Inflammatory macrophage treated with lipopolysaccharide for 4 hours (primary cell): ENCODE results near the gene PKNOX2.
A peak's percentile ranks its signal among the peaks of the same experiment; 100 is the strongest.

Source experiments
- DNase-seq: peaks from one replicate; pipeline ENCODE4 v3.0.0-alpha.2; 2020

Gene PKNOX2

GRCh38 chr11:125390946-125391345 lies 226.4 kb downstream of the PKNOX2 start:
- no peak for DNase-seq

GRCh38 chr11:125393331-125393730 lies 228.8 kb downstream of the PKNOX2 start:
- no peak for DNase-seq

DNA sequence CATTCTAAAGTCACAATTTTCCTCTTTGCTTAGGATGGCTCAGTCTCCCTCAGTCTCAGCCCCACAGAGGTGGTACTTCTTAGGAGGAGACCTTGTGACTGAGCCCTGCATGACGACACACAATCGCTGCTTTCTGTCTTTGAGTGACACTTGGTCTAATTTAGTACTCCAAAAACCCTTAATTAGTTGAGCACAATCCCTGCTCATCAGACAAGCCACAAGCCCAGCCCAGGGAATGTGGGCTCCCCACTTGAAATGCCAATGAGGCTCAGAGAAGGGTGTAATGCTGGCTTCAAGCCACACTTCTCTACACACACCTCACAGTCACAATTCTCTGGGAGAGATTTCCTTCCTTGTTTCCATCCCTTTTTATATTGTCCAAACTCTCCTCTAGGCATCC lies 229.7 kb downstream of the PKNOX2 start:
- no peak for DNase-seq

DNA sequence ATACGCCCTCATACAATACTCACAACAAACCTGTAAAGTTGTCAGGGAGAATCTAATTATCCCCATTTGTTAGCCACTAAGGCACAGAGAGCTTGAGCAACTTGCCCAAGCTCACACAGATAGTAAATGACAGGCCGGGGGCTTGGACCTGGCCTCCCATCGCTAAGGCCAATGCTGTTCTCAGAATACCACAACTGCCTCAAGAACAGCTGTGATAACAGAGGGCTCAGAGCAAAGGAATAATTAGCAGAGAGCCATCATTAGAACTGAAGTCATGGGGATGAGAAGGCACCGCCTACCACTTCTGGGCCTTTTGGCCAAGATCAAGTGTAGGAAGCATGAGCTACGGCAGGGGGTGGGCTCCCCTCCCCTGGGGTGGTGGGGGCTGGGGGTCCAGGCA lies 232.9 kb downstream of the PKNOX2 start:
- no peak for DNase-seq

GRCh38 chr11:125398475-125398874 lies 233.9 kb downstream of the PKNOX2 start:
- no peak for DNase-seq

DNA sequence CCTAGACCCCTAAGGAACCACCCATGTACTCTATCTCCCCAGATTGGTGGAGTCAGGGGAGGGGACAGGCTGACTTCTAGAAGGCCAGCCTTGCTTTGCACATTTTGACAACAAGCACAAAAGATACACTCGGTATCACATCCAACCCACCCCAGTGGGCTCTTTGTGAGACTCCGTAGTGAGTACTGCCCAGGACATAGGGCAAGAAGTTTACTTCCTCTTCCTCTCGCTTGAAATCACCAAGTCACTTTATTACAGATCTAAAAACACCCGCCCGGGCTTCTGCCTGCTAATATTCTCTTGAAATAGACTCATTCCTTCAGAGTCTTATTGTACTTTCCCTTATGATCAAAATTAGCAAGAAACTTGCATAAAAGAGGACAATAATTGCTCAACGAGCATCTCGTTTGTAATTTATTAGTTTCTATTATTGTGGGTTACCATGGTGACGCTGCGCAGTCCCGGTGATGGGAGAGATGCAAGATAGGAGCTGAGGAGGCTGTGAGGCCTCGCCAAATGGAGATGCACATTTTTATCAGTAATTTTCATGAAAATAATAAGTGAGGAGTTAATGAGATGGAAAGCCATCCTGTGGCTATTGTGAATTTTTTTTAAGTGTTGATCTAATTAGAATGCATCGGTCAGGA lies 234.6 kb downstream of the PKNOX2 start:
- no peak for DNase-seq

- DNase-seq, result no peak
These were observed 235.4 kb downstream of the PKNOX2 start for GRCh38 chr11:125399945-125400344.

DNA sequence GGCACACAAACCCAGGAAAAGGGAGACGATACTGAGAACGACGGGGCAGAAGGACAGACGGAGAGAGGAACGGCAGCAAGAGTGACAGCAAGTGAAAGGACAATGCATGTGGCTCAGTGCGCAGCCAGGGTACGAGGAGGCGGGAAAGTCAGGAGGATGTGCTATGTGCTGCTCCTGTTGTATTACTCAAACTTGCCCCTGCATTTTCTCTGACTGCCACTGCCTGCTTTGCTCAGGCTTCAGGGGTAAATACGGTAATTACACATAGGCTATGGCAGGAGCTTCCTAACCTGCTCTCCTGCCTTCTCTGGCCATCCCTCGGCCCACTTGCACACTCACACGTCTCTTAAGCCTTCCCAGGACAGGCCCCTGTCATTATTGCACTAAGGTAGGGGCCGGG lies 236.7 kb downstream of the PKNOX2 start:
- no peak for DNase-seq

GRCh38 chr11:125401746-125402145 lies 237.2 kb downstream of the PKNOX2 start:
- no peak for DNase-seq

- no peak for DNase-seq
These were observed 237.9 kb downstream of the PKNOX2 start for GRCh38 chr11:125402435-125402834.

GRCh38 chr11:125404157-125404810 lies 239.7 kb downstream of the PKNOX2 start:
- DNase-seq, result no peak

GRCh38 chr11:125404811-125405790 lies 240.6 kb downstream of the PKNOX2 start:
- DNase-seq, result peak; percentile 38

DNA sequence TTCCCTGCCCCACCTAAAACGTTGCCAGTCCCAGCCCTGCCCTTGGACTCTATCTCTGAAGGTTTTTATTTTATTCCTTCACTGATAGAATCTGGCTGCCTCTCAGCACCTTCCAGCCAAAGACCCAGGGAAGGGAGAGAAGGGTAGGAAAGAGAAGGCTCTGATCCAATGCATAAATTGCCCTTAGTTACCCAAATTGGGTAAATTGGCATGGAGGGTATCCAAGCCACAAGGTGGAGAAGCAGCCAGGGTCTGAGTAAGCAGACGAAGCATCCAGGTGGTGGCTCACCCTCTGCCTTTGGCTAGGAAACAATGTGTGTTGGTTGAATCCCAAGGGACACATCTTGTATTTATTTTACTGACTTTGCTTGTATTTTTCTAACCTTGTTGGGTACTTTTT lies 242.5 kb downstream of the PKNOX2 start:
- no peak for DNase-seq

- DNase-seq, result no peak
These were observed 243.8 kb downstream of the PKNOX2 start for GRCh38 chr11:125408311-125408711.

GRCh38 chr11:125410091-125410490 lies 245.5 kb downstream of the PKNOX2 start:
- no peak for DNase-seq

- DNase-seq, result no peak
These were observed 247.6 kb downstream of the PKNOX2 start for GRCh38 chr11:125412177-125412496.

DNA sequence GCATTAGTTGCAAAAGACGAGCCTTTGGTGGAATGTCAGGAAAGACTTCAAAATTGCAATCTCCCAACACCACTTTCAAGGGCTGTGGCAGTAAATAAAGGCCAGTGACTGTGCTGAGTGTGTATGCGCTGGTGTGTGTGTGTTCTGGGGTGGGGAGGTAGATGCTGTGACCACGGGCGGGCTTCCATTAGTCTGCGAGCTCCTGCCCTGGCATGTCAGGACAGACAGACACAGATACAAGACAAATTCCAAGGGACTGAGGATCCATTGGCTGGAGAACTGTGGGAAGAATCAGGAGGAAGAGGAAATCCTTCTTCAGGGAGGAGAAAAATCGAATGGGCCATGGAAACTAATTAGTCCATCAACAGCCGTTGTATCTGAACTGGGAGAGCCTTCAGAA lies 248.0 kb downstream of the PKNOX2 start:
- no peak for DNase-seq

- DNase-seq, result no peak
These were observed 248.7 kb downstream of the PKNOX2 start for GRCh38 chr11:125413226-125413625.

DNA sequence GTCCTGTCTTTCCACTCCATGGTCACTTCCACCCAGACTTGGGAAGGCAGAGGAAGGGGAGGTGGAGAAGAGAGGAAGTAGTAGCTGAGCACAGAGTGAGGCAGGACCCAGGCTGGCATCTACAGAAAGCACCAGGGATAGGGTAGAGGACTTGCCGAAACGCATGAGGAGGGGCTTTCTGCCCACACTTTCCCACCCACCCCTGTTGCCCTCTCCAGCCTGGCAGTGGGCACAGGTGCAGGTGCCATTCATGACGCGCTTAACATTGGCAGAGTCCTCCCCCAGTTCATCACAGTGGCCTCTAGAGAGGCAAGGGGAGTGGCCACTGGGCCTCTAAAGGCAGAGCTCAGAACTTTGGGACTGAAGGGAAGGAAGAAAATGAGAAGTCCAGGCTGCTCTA lies 249.6 kb downstream of the PKNOX2 start:
- no peak for DNase-seq

DNA sequence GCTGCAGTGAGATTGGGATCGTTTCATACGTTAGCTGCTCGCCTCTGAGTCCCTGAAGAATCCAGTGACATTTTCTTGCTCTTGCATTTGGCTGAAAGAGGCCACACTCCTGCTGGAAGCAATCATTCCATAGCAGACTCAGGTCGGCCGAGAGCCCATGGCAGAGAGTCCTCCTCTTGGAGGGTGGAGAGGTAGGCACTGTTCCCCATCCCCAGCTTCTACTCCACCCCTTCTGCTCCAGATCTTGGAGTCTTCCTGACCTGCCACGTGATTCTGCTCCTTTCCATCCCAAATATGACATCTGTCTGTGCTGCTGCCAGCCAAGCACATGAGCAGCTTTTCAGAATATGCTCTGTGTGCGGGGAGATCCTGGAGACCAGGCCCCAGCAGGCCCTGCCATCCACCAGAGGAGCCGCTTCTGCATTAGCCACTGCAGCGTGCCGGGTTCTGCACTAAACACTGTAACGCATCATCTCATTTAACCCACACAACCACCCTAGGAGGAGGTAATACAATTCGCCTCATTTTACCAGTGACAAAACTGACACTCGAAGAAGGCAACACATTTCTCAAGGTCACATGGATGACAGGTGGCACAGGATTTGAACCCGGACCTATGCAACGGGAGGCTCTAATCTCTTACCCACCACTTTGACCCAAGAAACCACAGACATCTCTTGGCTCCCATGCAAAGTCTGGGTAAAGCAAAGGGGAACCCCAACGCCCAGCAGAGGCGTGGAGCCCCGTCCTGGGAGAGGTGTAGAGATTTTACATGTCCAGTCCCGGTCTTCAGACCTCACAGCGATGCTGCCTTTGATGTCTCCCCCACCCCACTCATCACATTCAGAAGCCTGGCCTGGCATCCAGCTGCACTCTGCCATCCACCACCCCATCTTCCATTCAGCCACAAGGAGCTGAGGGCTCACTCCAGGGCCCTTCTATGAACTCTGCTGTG lies 252.7 kb downstream of the PKNOX2 start:
- no peak for DNase-seq

GRCh38 chr11:125418396-125418795 lies 253.8 kb downstream of the PKNOX2 start:
- no peak for DNase-seq

DNA sequence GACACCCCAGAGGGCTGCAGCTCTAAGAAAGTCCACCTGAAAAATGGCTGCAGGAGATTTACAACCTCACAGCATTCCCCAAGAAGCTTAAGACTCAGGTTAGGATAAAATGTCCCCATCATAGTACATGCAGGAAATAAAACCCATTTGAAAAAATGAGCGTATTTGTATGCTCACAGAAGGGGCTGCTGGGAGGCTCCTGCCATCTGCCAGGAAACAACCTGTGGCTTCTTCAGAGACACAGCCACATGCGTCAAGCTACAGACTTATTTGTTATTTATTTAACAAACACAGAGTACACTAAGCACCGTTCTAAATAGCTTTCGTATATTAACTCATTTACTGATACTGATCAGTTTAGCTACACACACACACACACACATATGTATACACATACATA lies 258.1 kb downstream of the PKNOX2 start:
- no peak for DNase-seq
